IPS-18a (cell line): ENCODE measurements around the gene PLXNC1.

Experiments used
- H3K27ac ChIP-seq: one replicate; pipeline ENCODE4 v1.5.1; 2013; ENCODE audit warnings: low read length
- H3K27me3 ChIP-seq: one replicate; pipeline ENCODE4 v1.6.1; 2013; ENCODE audit warnings: mild to moderate bottlenecking, low read length; ENCODE audit not compliant: control insufficient read depth, insufficient read depth
- H3K36me3 ChIP-seq: one replicate; pipeline ENCODE4 v1.6.1; 2013; ENCODE audit warnings: low read depth, low read length; ENCODE audit not compliant: control insufficient read depth
- H3K4me1 ChIP-seq: one replicate; pipeline ENCODE4 v1.6.1; 2013; ENCODE audit warnings: low read depth, low read length; ENCODE audit not compliant: control insufficient read depth
- H3K4me3 ChIP-seq: one replicate; pipeline ENCODE4 v1.5.1; 2013; ENCODE audit warnings: low read length
- H3K9ac ChIP-seq: one replicate; pipeline ENCODE4 v1.6.1; 2013; ENCODE audit warnings: mild to moderate bottlenecking, low read length, moderate library complexity
- H3K9me3 ChIP-seq: one replicate; pipeline ENCODE4 v1.6.1; 2013; ENCODE audit warnings: low read depth, low read length; ENCODE audit not compliant: control insufficient read depth

PLXNC1 gene

GRCh38 chr12:94139816-94140215 is 8.6 kb upstream of the PLXNC1 start:
- no peak overlapping the region for H3K9ac ChIP-seq
- H3K4me3 ChIP-seq: no peak overlapping the region
- no peaks in the 10 kb centered on the region for H3K36me3 ChIP-seq

GRCh38 chr12:94140556-94140955 is 7.8 kb upstream of the PLXNC1 start:
- H3K27ac ChIP-seq: no peak overlapping the region
- H3K36me3 ChIP-seq: no peaks in the 10 kb centered on the region
- H3K9ac ChIP-seq: no peak overlapping the region
- H3K4me1 ChIP-seq: no peaks in the 10 kb centered on the region
- no peak overlapping the region for H3K4me3 ChIP-seq
- peaks cover 8% of the 10 kb centered on the region for H3K27me3 ChIP-seq
- no peaks in the 10 kb centered on the region for H3K9me3 ChIP-seq

More at GRCh38 chr12:94139816-94140215, 8.6 kb upstream of the PLXNC1 start:
- no peaks in the 10 kb centered on the region for H3K4me1 ChIP-seq
- H3K9me3 ChIP-seq: no peaks in the 10 kb centered on the region
- H3K27ac ChIP-seq: no peak overlapping the region
- peaks cover under 1% of the 10 kb centered on the region for H3K27me3 ChIP-seq

- no peaks in the 10 kb centered on the region for H3K9me3 ChIP-seq
- H3K27ac ChIP-seq: no peak overlapping the region
- H3K4me3 ChIP-seq: no peak overlapping the region
- no peaks in the 10 kb centered on the region for H3K36me3 ChIP-seq
- no peaks in the 10 kb centered on the region for H3K4me1 ChIP-seq
- peaks cover 14% of the 10 kb centered on the region for H3K27me3 ChIP-seq
- no peak overlapping the region for H3K9ac ChIP-seq
These were observed 7.2 kb upstream of the PLXNC1 start for GRCh38 chr12:94141004-94141764.

- Histone ChIP-seq H3K27me3 (peaks cover 21% of the 10 kb centered on the region), H3K9me3 (no peaks in the 10 kb centered on the region), H3K36me3 (no peaks in the 10 kb centered on the region), H3K27ac (no peak overlapping the region), H3K4me3 (no peak overlapping the region), H3K4me1 (no peaks in the 10 kb centered on the region), H3K9ac (no peak overlapping the region)
These were observed 6.5 kb upstream of the PLXNC1 start for GRCh38 chr12:94141892-94142291.

GRCh38 chr12:94143438-94143837 is 4.9 kb upstream of the PLXNC1 start:
- no peak overlapping the region for H3K27ac ChIP-seq

GRCh38 chr12:94143951-94144350 is 4.4 kb upstream of the PLXNC1 start:
- no peak overlapping the region for H3K9ac ChIP-seq
- H3K36me3 ChIP-seq: no peaks in the 10 kb centered on the region
- H3K27me3 ChIP-seq: peaks cover 36% of the 10 kb centered on the region
- H3K27ac ChIP-seq: no peak overlapping the region
- H3K9me3 ChIP-seq: no peaks in the 10 kb centered on the region
- H3K4me1 ChIP-seq: no peaks in the 10 kb centered on the region
- H3K4me3 ChIP-seq: no peak overlapping the region

More at GRCh38 chr12:94143438-94143837, 4.9 kb upstream of the PLXNC1 start:
- Histone ChIP-seq H3K4me3 (no peak overlapping the region), H3K36me3 (no peaks in the 10 kb centered on the region), H3K9me3 (no peaks in the 10 kb centered on the region), H3K27me3 (peaks cover 35% of the 10 kb centered on the region), H3K9ac (no peak overlapping the region), H3K4me1 (no peaks in the 10 kb centered on the region)

GRCh38 chr12:94144781-94145180 is 3.6 kb upstream of the PLXNC1 start:
- Histone ChIP-seq H3K4me1 (no peaks in the 10 kb centered on the region), H3K36me3 (no peaks in the 10 kb centered on the region), H3K9ac (no peak overlapping the region), H3K27me3 (peaks cover 44% of the 10 kb centered on the region), H3K4me3 (no peak overlapping the region), H3K27ac (no peak overlapping the region), H3K9me3 (no peaks in the 10 kb centered on the region)

GRCh38 chr12:94145191-94145983 is 3.0 kb upstream of the PLXNC1 start:
- no peak overlapping the region for H3K9ac ChIP-seq
- H3K4me1 ChIP-seq: no peaks in the 10 kb centered on the region
- H3K27me3 ChIP-seq: peaks cover 50% of the 10 kb centered on the region
- no peak overlapping the region for H3K4me3 ChIP-seq
- H3K36me3 ChIP-seq: no peaks in the 10 kb centered on the region
- no peak overlapping the region for H3K27ac ChIP-seq
- no peaks in the 10 kb centered on the region for H3K9me3 ChIP-seq

GRCh38 chr12:94146166-94146936 is 2.0 kb upstream of the PLXNC1 start:
- Histone ChIP-seq H3K4me1 (no peaks in the 10 kb centered on the region), H3K36me3 (no peaks in the 10 kb centered on the region), H3K9ac (no peak overlapping the region), H3K27me3 (peaks cover 60% of the 10 kb centered on the region), H3K27ac (no peak overlapping the region), H3K4me3 (no peak overlapping the region), H3K9me3 (no peaks in the 10 kb centered on the region)

- H3K9ac ChIP-seq: no peak overlapping the region
- no peak overlapping the region for H3K27ac ChIP-seq
- peaks cover 10% of the 10 kb centered on the region for H3K4me1 ChIP-seq
- no peaks in the 10 kb centered on the region for H3K9me3 ChIP-seq
- H3K36me3 ChIP-seq: no peaks in the 10 kb centered on the region
- peak overlapping the region; percentile 52 for H3K4me3 ChIP-seq
- H3K27me3 ChIP-seq: peaks cover 71% of the 10 kb centered on the region
These were observed 888 bp upstream of the PLXNC1 start for GRCh38 chr12:94147387-94147990.

- Histone ChIP-seq H3K27ac (no peak overlapping the region), H3K9me3 (no peaks in the 10 kb centered on the region), H3K4me3 (peak overlapping the region; percentile 52), H3K27me3 (peaks cover 83% of the 10 kb centered on the region), H3K9ac (no peak overlapping the region), H3K4me1 (peaks cover 14% of the 10 kb centered on the region), H3K36me3 (no peaks in the 10 kb centered on the region)
These were observed 352 bp downstream of the PLXNC1 start for GRCh38 chr12:94148739-94149118.
